GM12874 (cell line): ENCODE results near the gene PRDM11.

Experiments used
- CTCF ChIP-seq: IDR thresholded peaks from 2 replicates; pipeline ENCODE4 v1.5.1; 2011; ENCODE audit warnings: low read depth, mild to moderate bottlenecking, control low read depth, low read length, moderate library complexity; ENCODE audit not compliant: insufficient read depth

Gene PRDM11

GRCh38 chr11:45274206-45274605, 127.8 kb downstream of the PRDM11 start:
- TF ChIP-seq CTCF: no peak

- no peak for TF ChIP-seq CTCF
Measured at GRCh38 chr11:45275828-45276227, 129.4 kb downstream of the PRDM11 start.

GRCh38 chr11:45278714-45279113, 132.3 kb downstream of the PRDM11 start:
- TF ChIP-seq CTCF: no peak

GRCh38 chr11:45279645-45280044, 133.2 kb downstream of the PRDM11 start:
- TF ChIP-seq CTCF: no peak

GRCh38 chr11:45280449-45280848, 134.0 kb downstream of the PRDM11 start:
- no peak for TF ChIP-seq CTCF

- no peak for TF ChIP-seq CTCF
Measured at GRCh38 chr11:45282081-45282480, 135.6 kb downstream of the PRDM11 start.
